ENCODE data around the gene COL18A1. TPM values are rescaled to one million over a fixed set of nuclear protein-coding genes. Genes with fewer than 3 reads are reported as not detected.

Gene COL18A1
- total and polyA plus RNA-seq, 2 donors (not counting 1 experiment from before 2014, with no cell fraction given) = 15.6 to 24.7 TPM

DNA sequence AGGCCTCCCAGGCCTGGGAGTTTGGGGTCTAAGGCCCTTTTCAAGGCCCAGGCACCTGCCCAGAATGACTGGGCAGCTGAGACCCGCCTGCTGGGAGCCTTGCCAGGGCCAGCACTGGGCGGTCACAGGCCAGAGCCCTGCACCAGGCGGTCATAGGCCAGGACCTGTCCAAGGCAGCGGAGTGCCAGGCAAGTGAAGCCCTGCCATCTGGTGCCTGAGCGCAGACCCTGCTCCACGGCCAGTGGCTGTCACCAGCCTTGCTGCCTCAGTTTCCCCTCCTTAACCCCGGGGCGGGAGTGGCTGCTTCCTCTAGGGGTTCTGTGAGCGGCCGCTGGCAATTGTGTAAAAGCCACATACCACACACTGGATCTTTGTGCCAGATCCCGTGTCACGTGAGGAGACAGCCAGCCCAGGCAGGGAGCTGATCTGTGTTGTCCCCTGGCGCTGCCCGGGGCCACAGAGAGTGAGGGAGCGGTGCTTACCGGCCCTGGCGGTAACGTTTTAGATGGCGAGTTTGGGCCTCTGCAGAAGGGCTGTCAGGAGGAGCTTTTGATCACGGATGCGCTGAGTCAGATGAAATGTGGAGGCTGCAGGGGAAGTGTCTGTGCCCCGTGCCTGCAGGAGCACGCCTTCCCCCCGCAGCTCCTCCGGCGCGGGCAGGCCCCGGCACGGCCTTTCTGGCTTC is 4.6 kb downstream of the COL18A1 start:
- peaks cover 0 to 3% (median 0%) of the 10 kb centered on the region in 3 donors for H3K9me3 ChIP-seq (ENCODE audit: control extremely low read depth in 1 of 3, control insufficient read depth in 2 of 3, insufficient read depth in 1 of 3, low read length in 2 of 3)
- peaks cover 3 to 10% of the 10 kb centered on the region in 2 donors for H3K4me1 ChIP-seq (ENCODE audit: control insufficient read depth in 2 of 2, insufficient read depth in 2 of 2, low read length in 2 of 2)
- H2AFZ ChIP-seq (ENCODE audit: insufficient read depth, low read depth, low read length, poor library complexity, severe bottlenecking) = no peak overlapping the region
- intact Hi-C loops (cut with micrococcal nuclease) = no loop called here
- DNase-seq (no peak), ATAC-seq (ENCODE audit: low read depth) (no peak)
- TF ChIP-seq, protein P1, sequence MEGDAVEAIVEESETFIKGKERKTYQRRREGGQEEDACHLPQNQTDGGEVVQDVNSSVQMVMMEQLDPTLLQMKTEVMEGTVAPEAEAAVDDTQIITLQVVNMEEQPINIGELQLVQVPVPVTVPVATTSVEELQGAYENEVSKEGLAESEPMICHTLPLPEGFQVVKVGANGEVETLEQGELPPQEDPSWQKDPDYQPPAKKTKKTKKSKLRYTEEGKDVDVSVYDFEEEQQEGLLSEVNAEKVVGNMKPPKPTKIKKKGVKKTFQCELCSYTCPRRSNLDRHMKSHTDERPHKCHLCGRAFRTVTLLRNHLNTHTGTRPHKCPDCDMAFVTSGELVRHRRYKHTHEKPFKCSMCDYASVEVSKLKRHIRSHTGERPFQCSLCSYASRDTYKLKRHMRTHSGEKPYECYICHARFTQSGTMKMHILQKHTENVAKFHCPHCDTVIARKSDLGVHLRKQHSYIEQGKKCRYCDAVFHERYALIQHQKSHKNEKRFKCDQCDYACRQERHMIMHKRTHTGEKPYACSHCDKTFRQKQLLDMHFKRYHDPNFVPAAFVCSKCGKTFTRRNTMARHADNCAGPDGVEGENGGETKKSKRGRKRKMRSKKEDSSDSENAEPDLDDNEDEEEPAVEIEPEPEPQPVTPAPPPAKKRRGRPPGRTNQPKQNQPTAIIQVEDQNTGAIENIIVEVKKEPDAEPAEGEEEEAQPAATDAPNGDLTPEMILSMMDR (IDR thresholded peaks at IDR 0.05) = no peak
- TF ChIP-seq EZH2 (IDR thresholded peaks at IDR 0.05; ENCODE audit: borderline replicate concordance, insufficient read depth, low read depth, low read length, poor library complexity, severe bottlenecking) = no peak
- Mint-ChIP-seq H3K9me3 (ENCODE audit: insufficient read depth) (no peaks in the 10 kb centered on the region), H3K27ac (no peak overlapping the region), H3K4me3 (no peak overlapping the region), H3K27me3 (peaks cover 35% of the 10 kb centered on the region), H3K4me1 (peaks cover 7% of the 10 kb centered on the region)
- no peaks in the 10 kb centered on the region for H3K79me2 ChIP-seq (ENCODE audit: control insufficient read depth, insufficient read depth, low read length)
- H3K27me3 ChIP-seq (replicated peaks in 1 of 4; ENCODE audit: control extremely low read depth in 1 of 4, control insufficient read depth in 3 of 4, insufficient read depth in 4 of 4, low read length in 3 of 4) = peaks cover 0 to 36% (median 14%) of the 10 kb centered on the region in 4 experiments
- no peak overlapping the region for H3K4me3 ChIP-seq (ENCODE audit: control extremely low read depth in 1 of 5, extremely low read depth in 1 of 5, insufficient read depth in 1 of 5, low read depth in 2 of 5, low read length in 4 of 5)
- no peaks in the 10 kb centered on the region for H3K36me3 ChIP-seq (replicated peaks in 1 of 2; ENCODE audit: control extremely low read depth in 1 of 2, control insufficient read depth in 1 of 2, extremely low read depth in 1 of 2, insufficient read depth in 2 of 2, low read length in 1 of 2)
- H3K4me2 ChIP-seq (replicated peaks; ENCODE audit: low read depth, low read length, poor library complexity, severe bottlenecking) = no peak overlapping the region
- CTCF ChIA-PET = no interaction called here
- no peak overlapping the region for H3K27ac ChIP-seq (ENCODE audit: low read length in 2 of 2)
- WGBS (ENCODE audit: insufficient coverage) = 90% methylated on average over 29 of the region's 29 CpGs
- no peaks in the 10 kb centered on the region for H4K20me1 ChIP-seq (ENCODE audit: control insufficient read depth, insufficient read depth, low read length, poor library complexity, severe bottlenecking)
- no peak overlapping the region for H3K9ac ChIP-seq (ENCODE audit: low read length)
- POLR2A ChIA-PET = no interaction called here

DNA sequence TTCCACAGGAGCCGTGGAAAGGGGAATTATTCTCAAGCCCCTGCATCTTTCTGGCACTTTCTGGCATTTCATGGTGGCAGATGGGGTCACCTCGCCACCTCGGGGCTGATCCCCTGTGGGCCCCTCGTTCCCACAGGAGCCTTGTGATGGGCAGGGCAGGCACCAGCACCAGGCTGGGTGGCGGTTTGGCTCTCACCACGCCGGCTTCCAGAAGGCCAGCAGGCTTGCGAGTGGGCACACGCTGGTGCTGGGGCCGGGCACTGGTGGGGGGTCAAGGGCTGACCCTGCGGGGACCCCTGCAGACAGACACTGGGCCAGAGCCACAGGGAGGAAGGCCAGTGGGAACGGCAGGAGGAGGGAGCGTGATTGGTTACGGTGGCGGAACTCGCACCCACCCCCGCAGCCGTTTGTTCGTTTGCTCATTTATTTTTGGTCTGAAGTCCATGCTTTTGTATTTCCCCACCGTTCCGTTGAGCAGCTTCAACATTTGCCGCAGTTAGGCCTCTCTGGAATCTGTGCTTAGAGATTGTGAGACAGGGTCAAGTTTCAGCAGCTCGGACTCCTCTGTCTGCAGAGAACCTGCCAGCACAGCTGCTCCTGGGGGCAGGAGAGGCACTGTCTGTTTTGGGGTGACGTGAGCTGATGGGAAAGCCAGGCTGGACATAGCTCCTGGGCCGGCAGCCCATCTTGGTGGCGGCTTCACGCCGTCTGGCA is 5.3 kb downstream of the COL18A1 start:
- H3K4me3 ChIP-seq (ENCODE audit: control extremely low read depth in 1 of 5, extremely low read depth in 1 of 5, insufficient read depth in 1 of 5, low read depth in 2 of 5, low read length in 4 of 5) = no peak overlapping the region

More for the DNA sequence above, 5.3 kb downstream of the COL18A1 start:
- CTCF ChIA-PET = no interaction called here
- Histone ChIP-seq H3K79me2 (ENCODE audit: control insufficient read depth, insufficient read depth, low read length) (no peaks in the 10 kb centered on the region), H3K9ac (ENCODE audit: low read length) (no peak overlapping the region), H3K9me3 (ENCODE audit: control extremely low read depth in 1 of 3, control insufficient read depth in 2 of 3, insufficient read depth in 1 of 3, low read length in 2 of 3) (peaks cover 0 to 2% (median 0%) of the 10 kb centered on the region in 3 donors), H3K36me3 (replicated peaks in 1 of 2; ENCODE audit: control extremely low read depth in 1 of 2, control insufficient read depth in 1 of 2, extremely low read depth in 1 of 2, insufficient read depth in 2 of 2, low read length in 1 of 2) (no peaks in the 10 kb centered on the region), H3K4me2 (replicated peaks; ENCODE audit: low read depth, low read length, poor library complexity, severe bottlenecking) (no peak overlapping the region), H4K20me1 (ENCODE audit: control insufficient read depth, insufficient read depth, low read length, poor library complexity, severe bottlenecking) (no peaks in the 10 kb centered on the region), H2AFZ (ENCODE audit: insufficient read depth, low read depth, low read length, poor library complexity, severe bottlenecking) (no peak overlapping the region), H3K27ac (ENCODE audit: low read length in 2 of 2) (no peak overlapping the region), H3K4me1 (ENCODE audit: control insufficient read depth in 2 of 2, insufficient read depth in 2 of 2, low read length in 2 of 2) (peaks cover 3 to 10% of the 10 kb centered on the region in 2 donors), H3K27me3 (replicated peaks in 1 of 4; ENCODE audit: control extremely low read depth in 1 of 4, control insufficient read depth in 3 of 4, insufficient read depth in 4 of 4, low read length in 3 of 4) (peaks cover 0 to 35% (median 14%) of the 10 kb centered on the region in 4 experiments)
- H3K4me3 Mint-ChIP-seq = no peak overlapping the region
- ATAC-seq (ENCODE audit: low read depth) (no peak), DNase-seq (no peak)
- intact Hi-C loops (cut with micrococcal nuclease) = no loop called here
- no peak overlapping the region for H3K27ac Mint-ChIP-seq
- peaks cover 7% of the 10 kb centered on the region for H3K4me1 Mint-ChIP-seq
- POLR2A ChIA-PET = no interaction called here
- 91% methylated on average over 27 of the region's 28 CpGs for WGBS (ENCODE audit: insufficient coverage)
- no peak for TF ChIP-seq EZH2 (IDR thresholded peaks at IDR 0.05; ENCODE audit: borderline replicate concordance, insufficient read depth, low read depth, low read length, poor library complexity, severe bottlenecking)
- peaks cover 36% of the 10 kb centered on the region for H3K27me3 Mint-ChIP-seq
- no peaks in the 10 kb centered on the region for H3K9me3 Mint-ChIP-seq (ENCODE audit: insufficient read depth)
